Stomach (tissue), 9 donors: Measurements from ENCODE around the gene GALNT13. TPM values are rescaled to one million over a fixed set of nuclear protein-coding genes. Genes with fewer than 3 reads are reported as not detected.

Source experiments
- DNase-seq, 2 donors: peaks; one replicate each; pipeline versions ENCODE4 v3.0.0 to v3.0.0-alpha.2; 2013 to 2019
- H3K27ac ChIP-seq, 5 donors: fragments of 200-600 bp in 4 of 5; sonication (generic) in 4 of 5; one replicate each; pipeline ENCODE4 v1.5.1; 2013 to 2019; ENCODE audit warnings: mild to moderate bottlenecking in 1 of 5, moderate library complexity in 1 of 5
- H3K27me3 ChIP-seq, 3 donors: fragments of 200-600 bp; sonication (generic); one replicate each; pipeline ENCODE4 v1.5.1; 2017 to 2019; ENCODE audit warnings: mixed run types in 1 of 3
- H3K36me3 ChIP-seq, 4 donors: fragments of 200-600 bp; sonication (generic); 1 replicate in 3 of 4; 2 replicates in 1 of 4; pipeline ENCODE4 v1.5.1; 2016 to 2019
- H3K4me1 ChIP-seq, 4 donors: fragments of 200-600 bp; sonication (generic); one replicate each; pipeline ENCODE4 v1.5.1; 2016 to 2019
- H3K4me3 ChIP-seq, 4 donors: fragments of 200-600 bp; sonication (generic) in 3 of 4; one replicate each; pipeline ENCODE4 v1.5.1; 2016 to 2019; ENCODE audit warnings: mild to moderate bottlenecking in 1 of 4
- H3K9me3 ChIP-seq, 4 donors: fragments of 200-600 bp; sonication (generic); one replicate each; pipeline ENCODE4 v1.5.1; 2016 to 2019
- EP300 ChIP-seq: sonication (generic); formaldehyde crosslinking; IDR thresholded peaks from one replicate; pipeline ENCODE4 v1.6.1; 2017; ENCODE audit warnings: antibody characterized with exemption
- POLR2A ChIP-seq, 4 donors: fragments of 450-650 bp; IDR thresholded peaks; one replicate each; pipeline ENCODE4 v1.6.1; 2016; ENCODE audit warnings: antibody characterized with exemption in 4 of 4, control low read depth in 2 of 4, mild to moderate bottlenecking in 1 of 4, moderate library complexity in 1 of 4
- POLR2AphosphoS5 ChIP-seq, 3 donors: sonication (generic); formaldehyde crosslinking; IDR thresholded peaks; one replicate each; pipeline ENCODE4 v1.6.1; 2016; ENCODE audit warnings: antibody characterized with exemption in 3 of 3
- WGBS, 5 donors: extraction: QIAGEN DNeasy Blood & Tissue Kit in 3 of 5; methylation state at CpG; one replicate each; pipeline versions ENCODE4 v1.1.5 to v1.1.7; 2013 to 2018; 5-methylcytosine and 5-hydroxymethylcytosine counted together
- intact Hi-C: fragments of 100-400 bp; cut with DNase I; formaldehyde crosslinking; loops from one replicate; pipeline ENCODE4 v1.15.1; 2023; ENCODE audit warnings: low total_unique reads
- polyA plus RNA-seq, 3 donors: library from polyadenylated mRNA; stranded (reverse); fragments of 200-250 nt; gene quantifications; one replicate each; pipeline ENCODE4 v1.2.3, GENCODE V29; 2013
- total RNA-seq, 5 donors: library from RNA; depleted of rRNA; stranded (reverse); fragments of >200 nt; gene quantifications; one replicate each; pipeline versions ENCODE4 v1.1.0 to v1.2.3, GENCODE V29; 2014 to 2016
- TF ChIP-seq, protein P1 (sequence below), 7 experiments: fragments of 450-650 bp in 4 of 7; fragments of 200-600 bp in 3 of 7; sonication (generic) in 3 of 7; IDR thresholded peaks; one replicate each; pipeline ENCODE4 v1.5.1; 2016 to 2019; ENCODE audit warnings: antibody characterized with exemption in 7 of 7, control low read depth in 2 of 7, mild to moderate bottlenecking in 1 of 7
- donor health status: healthy with polysubstance abuse.
- donor health status: Bipolar disorder and iron deficiency.
- donor health status: healthy.

GALNT13 gene
- total and polyA plus RNA-seq, 8 donors, result 0.15 to 6.2 (median 0.72) TPM; not detected in 3

GRCh38 chr2:154375579-154375931 lies 503.8 kb downstream of the GALNT13 start:
- Histone ChIP-seq H3K36me3 (no peaks in the 10 kb centered on the region), H3K27me3 (no peaks in the 10 kb centered on the region), H3K9me3 (no peaks in the 10 kb centered on the region), H3K4me3 (no peak overlapping the region), H3K27ac (no peak overlapping the region), H3K4me1 (peaks cover 0 to 6% (median 0%) of the 10 kb centered on the region in 4 donors)
- 4 to 5% (median 5%) methylated on average over 6 to 7 of the region's 7 CpGs for WGBS, 5 donors
- intact Hi-C loops, result no loop called here
- TF ChIP-seq, protein P1, sequence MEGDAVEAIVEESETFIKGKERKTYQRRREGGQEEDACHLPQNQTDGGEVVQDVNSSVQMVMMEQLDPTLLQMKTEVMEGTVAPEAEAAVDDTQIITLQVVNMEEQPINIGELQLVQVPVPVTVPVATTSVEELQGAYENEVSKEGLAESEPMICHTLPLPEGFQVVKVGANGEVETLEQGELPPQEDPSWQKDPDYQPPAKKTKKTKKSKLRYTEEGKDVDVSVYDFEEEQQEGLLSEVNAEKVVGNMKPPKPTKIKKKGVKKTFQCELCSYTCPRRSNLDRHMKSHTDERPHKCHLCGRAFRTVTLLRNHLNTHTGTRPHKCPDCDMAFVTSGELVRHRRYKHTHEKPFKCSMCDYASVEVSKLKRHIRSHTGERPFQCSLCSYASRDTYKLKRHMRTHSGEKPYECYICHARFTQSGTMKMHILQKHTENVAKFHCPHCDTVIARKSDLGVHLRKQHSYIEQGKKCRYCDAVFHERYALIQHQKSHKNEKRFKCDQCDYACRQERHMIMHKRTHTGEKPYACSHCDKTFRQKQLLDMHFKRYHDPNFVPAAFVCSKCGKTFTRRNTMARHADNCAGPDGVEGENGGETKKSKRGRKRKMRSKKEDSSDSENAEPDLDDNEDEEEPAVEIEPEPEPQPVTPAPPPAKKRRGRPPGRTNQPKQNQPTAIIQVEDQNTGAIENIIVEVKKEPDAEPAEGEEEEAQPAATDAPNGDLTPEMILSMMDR (IDR thresholded peaks at IDR 0.05), result peak in 1 of 7 experiments; percentile 26
- TF ChIP-seq POLR2A (IDR thresholded peaks at IDR 0.05), result no peak
- DNase-seq, result peak in 1 of 2 donors; percentile 75

- H3K9me3 ChIP-seq, result no peaks in the 10 kb centered on the region
- H3K27me3 ChIP-seq, result no peaks in the 10 kb centered on the region
- 40 to 56% (median 52%) methylated on average over 2 of the region's 2 CpGs for WGBS, 5 donors
- no peaks in the 10 kb centered on the region for H3K4me1 ChIP-seq
- DNase-seq, result peak in 1 of 2 donors; percentile 15
- H3K4me3 ChIP-seq, result no peak overlapping the region
- intact Hi-C loops, result no loop called here
- TF ChIP-seq, protein P1 (IDR thresholded peaks at IDR 0.05), result no peak
- TF ChIP-seq POLR2AphosphoS5 (IDR thresholded peaks at IDR 0.05), result no peak
- no peak for TF ChIP-seq POLR2A (IDR thresholded peaks at IDR 0.05)
- TF ChIP-seq EP300, result no peak
- H3K27ac ChIP-seq, result no peak overlapping the region
- H3K36me3 ChIP-seq, result no peaks in the 10 kb centered on the region
These were observed 510.4 kb downstream of the GALNT13 start for GRCh38 chr2:154381931-154382794.

GRCh38 chr2:154386186-154386585 lies 514.5 kb downstream of the GALNT13 start:
- TF ChIP-seq EP300 (no peak), POLR2A (IDR thresholded peaks at IDR 0.05) (no peak), POLR2AphosphoS5 (IDR thresholded peaks at IDR 0.05) (no peak)
- TF ChIP-seq, protein P1 (IDR thresholded peaks at IDR 0.05), result no peak

DNA sequence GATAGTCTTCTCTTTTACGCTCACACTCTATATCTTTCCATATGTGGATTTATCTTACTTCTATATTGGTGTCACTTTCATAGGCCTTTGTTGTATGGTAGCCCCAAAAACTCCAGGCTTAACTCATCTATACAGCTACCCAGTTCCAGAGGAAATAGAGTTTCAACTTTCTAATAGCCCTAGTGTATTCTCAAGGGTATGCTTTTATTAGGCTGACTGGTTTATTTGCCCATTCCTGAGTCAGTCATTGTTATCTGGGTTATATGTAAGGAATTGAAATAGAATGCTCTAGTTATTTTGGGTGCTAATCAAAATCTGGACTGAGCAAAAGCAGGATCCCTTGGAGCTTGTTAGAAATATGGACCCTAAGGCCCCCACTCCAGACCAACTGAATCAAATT lies 519.3 kb downstream of the GALNT13 start:
- DNase-seq, result no peak
- 87 to 97% (median 92%) methylated on average over 1 of the region's 1 CpG for WGBS, 5 donors
- intact Hi-C loops, result no loop called here
- H3K4me1 ChIP-seq, result no peaks in the 10 kb centered on the region
- no peaks in the 10 kb centered on the region for H3K27me3 ChIP-seq
- TF ChIP-seq, protein P1 (IDR thresholded peaks at IDR 0.05), result no peak
- TF ChIP-seq POLR2AphosphoS5 (IDR thresholded peaks at IDR 0.05), result no peak
- TF ChIP-seq EP300, result no peak
- TF ChIP-seq POLR2A (IDR thresholded peaks at IDR 0.05), result no peak
- no peak overlapping the region for H3K27ac ChIP-seq
- no peak overlapping the region for H3K4me3 ChIP-seq
- H3K36me3 ChIP-seq, result no peaks in the 10 kb centered on the region
- peaks cover 0 to 5% (median 1%) of the 10 kb centered on the region in 4 donors for H3K9me3 ChIP-seq

More at GRCh38 chr2:154386186-154386585, 514.5 kb downstream of the GALNT13 start:
- H3K4me3 ChIP-seq, result no peak overlapping the region
- H3K9me3 ChIP-seq, result peaks cover 0 to 5% (median 1%) of the 10 kb centered on the region in 4 donors
- no peaks in the 10 kb centered on the region for H3K27me3 ChIP-seq
- no peaks in the 10 kb centered on the region for H3K36me3 ChIP-seq
- intact Hi-C loops, result no loop called here
- no peak for DNase-seq
- no peak overlapping the region for H3K27ac ChIP-seq
- no peaks in the 10 kb centered on the region for H3K4me1 ChIP-seq
